ENCODE measurements around the gene RNF10.
"Not testable (repeated sequence)": the region's sequence is repeated elsewhere in the genome, so short reads cannot be mapped to it uniquely, and the experiment has no call there.

Gene RNF10

DNA sequence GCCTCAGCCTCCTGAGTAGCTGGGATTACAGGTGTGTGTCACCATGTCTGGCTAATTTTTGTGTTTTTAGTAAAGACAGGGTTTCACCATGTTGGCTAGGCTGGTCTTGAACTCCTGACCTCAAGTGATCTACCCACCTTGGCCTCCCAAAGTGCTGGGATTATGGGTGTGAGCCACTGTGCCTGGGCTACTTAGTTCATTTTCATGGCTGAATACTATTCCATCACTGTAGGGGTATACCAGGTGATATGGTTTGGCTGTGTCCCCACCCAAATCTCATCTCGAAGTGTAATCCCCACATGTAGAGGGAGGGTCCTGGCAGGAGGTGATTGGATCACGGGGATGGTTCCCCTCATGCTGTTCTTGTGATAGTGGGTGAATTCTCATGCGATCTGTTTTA, 83.0 kb downstream of the RNF10 start:
- not testable (repeated sequence) for H3K27ac ChIP-seq (ENCODE audit: low read depth, low read length, severe bottlenecking); H3K36me3 ChIP-seq (ENCODE audit: control insufficient read depth, insufficient read depth, low read length)
- WGBS, 2 experiments (ENCODE audit: insufficient coverage in 2 of 2) = 100% methylated on average over 1 of the region's 3 CpGs

DNA sequence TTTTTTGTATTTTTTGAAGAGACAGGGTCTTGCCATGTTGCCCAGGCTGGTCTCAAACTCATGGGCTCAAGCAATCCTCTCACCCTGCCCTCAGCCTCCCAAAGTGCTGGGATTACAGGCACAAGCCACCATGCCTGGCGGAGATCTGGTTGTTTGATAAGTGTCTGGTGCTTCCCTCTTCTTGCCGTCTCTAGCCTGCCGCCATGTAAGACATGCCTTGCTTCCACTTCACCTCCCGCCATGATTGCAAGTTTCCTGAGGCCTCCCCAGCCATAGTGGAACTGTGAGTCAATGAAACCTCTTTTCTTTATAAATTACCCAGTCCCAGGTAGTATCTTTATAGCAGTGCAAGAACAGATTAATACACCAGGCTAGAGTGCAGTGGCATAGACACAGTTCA, 83.6 kb downstream of the RNF10 start:
- 92% methylated on average over 4 of the region's 4 CpGs; no CpG with 5 or more reads in 1 of the 2 experiments for WGBS, 2 experiments (ENCODE audit: insufficient coverage in 2 of 2)
- not testable (repeated sequence) for H3K27ac ChIP-seq (ENCODE audit: low read depth, low read length, severe bottlenecking); H3K4me3 ChIP-seq (ENCODE audit: extremely low read depth, insufficient read depth, low read length, poor library complexity, severe bottlenecking); H3K36me3 ChIP-seq (ENCODE audit: control insufficient read depth, insufficient read depth, low read length); H3K9me3 ChIP-seq (ENCODE audit: control insufficient read depth, low read length); H3K4me1 ChIP-seq (ENCODE audit: control insufficient read depth, insufficient read depth, low read length, poor library complexity, severe bottlenecking)

More for the DNA sequence above, 83.0 kb downstream of the RNF10 start:
- H3K4me1 ChIP-seq (ENCODE audit: control insufficient read depth, insufficient read depth, low read length, poor library complexity, severe bottlenecking); H3K4me3 ChIP-seq (ENCODE audit: extremely low read depth, insufficient read depth, low read length, poor library complexity, severe bottlenecking); H3K9me3 ChIP-seq (ENCODE audit: control insufficient read depth, low read length): not testable (repeated sequence)

DNA sequence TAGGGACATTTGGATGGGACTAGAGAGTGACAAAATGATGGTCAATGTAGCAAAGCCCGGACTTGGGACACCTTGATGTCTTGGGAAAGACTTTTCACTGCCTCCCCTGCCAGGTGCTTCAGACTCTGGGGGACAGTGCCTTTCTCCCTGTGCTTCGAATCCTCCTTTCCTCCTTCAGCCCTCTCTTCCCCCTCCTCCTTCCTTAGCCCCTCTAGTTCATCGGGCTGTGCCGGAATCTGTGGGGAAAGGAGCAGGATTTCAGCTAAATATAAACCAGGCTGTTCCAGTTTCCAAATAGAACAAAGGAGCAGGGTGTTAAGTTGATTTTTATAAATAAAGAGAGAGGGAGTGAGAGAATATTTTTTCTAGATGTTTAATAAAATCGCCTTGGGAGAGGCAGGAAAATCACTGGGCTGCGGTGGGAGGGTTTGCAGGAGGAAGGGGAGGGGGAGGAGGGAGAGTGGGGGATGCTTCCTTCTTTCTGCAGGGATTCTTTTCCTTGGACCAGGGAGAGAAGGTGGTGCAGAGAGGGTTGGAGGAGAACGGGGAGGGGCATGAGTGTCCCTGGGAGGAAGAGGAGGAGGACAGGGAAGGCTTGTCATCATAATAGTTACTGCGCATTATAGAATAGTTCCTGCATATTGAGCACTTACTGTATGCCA, 84.9 kb downstream of the RNF10 start:
- H3K27ac ChIP-seq (ENCODE audit: low read depth, low read length, severe bottlenecking) = no peak overlapping the region
- WGBS, 2 experiments (ENCODE audit: insufficient coverage in 2 of 2) = 33 to 42% methylated on average over 4 of the region's 8 CpGs
- no peaks in the 10 kb centered on the region for H3K36me3 ChIP-seq (ENCODE audit: control insufficient read depth, insufficient read depth, low read length)
- no peak overlapping the region for H3K4me3 ChIP-seq (ENCODE audit: extremely low read depth, insufficient read depth, low read length, poor library complexity, severe bottlenecking)
- H3K4me1 ChIP-seq (ENCODE audit: control insufficient read depth, insufficient read depth, low read length, poor library complexity, severe bottlenecking) = no peaks in the 10 kb centered on the region
- H3K9me3 ChIP-seq (ENCODE audit: control insufficient read depth, low read length) = no peaks in the 10 kb centered on the region

DNA sequence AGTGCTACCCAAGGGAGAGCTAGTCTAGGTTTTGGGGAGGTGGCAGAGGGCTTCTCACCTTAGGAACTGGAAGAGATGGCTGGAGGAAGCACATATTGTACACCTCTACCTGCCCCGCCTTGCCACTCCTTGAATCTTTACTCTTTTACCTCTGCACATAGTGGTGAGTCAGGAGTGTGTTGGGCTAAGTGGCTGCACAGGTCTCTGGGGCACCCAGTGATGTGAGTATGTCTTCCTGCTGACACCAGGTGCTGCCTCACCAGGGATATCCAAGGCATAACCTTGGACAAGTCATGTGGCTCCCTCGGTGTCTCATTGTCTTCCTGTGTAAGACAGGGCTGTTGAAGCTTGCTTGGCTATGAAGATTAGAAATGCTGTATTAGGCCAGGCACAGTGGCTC, 86.5 kb downstream of the RNF10 start:
- Histone ChIP-seq H3K4me3 (ENCODE audit: extremely low read depth, insufficient read depth, low read length, poor library complexity, severe bottlenecking) (no peak overlapping the region), H3K27ac (ENCODE audit: low read depth, low read length, severe bottlenecking) (no peak overlapping the region), H3K36me3 (ENCODE audit: control insufficient read depth, insufficient read depth, low read length) (no peaks in the 10 kb centered on the region), H3K4me1 (ENCODE audit: control insufficient read depth, insufficient read depth, low read length, poor library complexity, severe bottlenecking) (no peaks in the 10 kb centered on the region), H3K9me3 (ENCODE audit: control insufficient read depth, low read length) (no peaks in the 10 kb centered on the region)
- 75% methylated on average over 1 of the region's 2 CpGs; no CpG with 5 or more reads in 1 of the 2 experiments for WGBS, 2 experiments (ENCODE audit: insufficient coverage in 2 of 2)

DNA sequence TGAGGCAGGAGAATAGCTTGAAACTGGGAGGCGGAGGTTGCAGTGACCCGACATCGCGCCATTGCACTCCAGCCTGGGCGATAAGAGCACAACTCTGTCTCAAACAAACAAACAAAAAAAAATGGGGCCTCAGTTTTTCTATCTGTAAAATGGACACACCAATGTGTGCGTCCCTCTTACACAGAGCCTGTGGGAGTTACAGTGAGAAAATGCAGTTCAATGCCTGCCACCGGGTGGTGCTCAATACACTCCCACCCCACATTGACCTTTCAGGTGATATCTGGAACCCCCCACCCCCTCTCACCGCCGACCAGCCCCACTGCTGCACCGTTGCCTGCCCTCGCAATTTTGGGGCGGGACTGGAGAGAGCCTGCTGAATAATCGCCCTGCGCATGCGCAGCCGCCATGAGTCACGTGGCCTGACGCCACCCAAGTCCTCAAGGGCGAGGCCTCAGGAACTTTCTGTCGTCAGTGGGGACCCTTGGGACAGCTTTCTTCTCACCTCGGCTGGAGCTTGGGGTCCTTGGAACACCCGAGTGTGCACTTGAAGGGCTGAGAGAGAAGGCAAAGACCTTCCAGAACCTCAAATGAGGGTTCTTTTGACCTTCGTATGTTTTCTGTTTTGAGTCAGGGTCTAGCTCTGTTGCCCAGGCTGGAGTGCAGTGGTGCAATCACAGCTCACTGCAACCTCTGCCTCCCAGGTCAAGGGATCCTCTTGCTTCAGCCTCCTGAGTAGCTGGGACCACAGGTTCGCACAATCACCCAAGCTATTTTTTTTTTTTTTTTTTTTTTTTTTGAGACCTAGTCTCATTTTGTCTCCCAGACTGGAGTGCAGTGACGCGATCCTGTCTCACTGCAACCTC, 91.6 kb downstream of the RNF10 start:
- Histone ChIP-seq H3K4me1 (ENCODE audit: control insufficient read depth, insufficient read depth, low read length, poor library complexity, severe bottlenecking) (no peaks in the 10 kb centered on the region), H3K36me3 (ENCODE audit: control insufficient read depth, insufficient read depth, low read length) (no peaks in the 10 kb centered on the region), H3K9me3 (ENCODE audit: control insufficient read depth, low read length) (no peaks in the 10 kb centered on the region), H3K4me3 (ENCODE audit: extremely low read depth, insufficient read depth, low read length, poor library complexity, severe bottlenecking) (no peak overlapping the region), H3K27ac (ENCODE audit: low read depth, low read length, severe bottlenecking) (no peak overlapping the region)
- 91 to 95% methylated on average over 16 to 19 of the region's 26 CpGs for WGBS, 2 experiments (ENCODE audit: insufficient coverage in 2 of 2)

All from mesodermal cell (in vitro differentiated cells).